ENCODE measurements around the gene KRT76.

The KRT76 gene

DNA sequence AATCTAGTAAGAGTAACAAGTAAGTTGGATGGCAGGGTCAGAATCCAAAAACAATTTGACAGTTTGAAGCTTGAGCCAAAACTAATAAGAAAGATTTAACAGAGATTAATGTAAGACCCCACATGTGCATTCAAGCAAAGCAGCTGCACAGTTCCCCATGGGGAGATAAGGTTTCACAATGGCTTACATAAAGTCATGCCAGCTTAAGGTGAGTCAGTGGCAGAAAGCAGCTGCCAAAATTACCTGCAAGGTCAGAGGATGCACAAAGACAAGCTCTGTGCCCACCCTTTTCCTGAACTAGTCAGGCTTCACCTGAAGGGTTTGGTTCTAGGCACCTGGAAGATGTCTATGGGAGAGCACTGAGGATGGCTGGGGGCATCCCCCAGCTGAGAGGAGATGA lies 37.2 kb downstream of the KRT76 start:
- TF ChIP-seq, protein P1, sequence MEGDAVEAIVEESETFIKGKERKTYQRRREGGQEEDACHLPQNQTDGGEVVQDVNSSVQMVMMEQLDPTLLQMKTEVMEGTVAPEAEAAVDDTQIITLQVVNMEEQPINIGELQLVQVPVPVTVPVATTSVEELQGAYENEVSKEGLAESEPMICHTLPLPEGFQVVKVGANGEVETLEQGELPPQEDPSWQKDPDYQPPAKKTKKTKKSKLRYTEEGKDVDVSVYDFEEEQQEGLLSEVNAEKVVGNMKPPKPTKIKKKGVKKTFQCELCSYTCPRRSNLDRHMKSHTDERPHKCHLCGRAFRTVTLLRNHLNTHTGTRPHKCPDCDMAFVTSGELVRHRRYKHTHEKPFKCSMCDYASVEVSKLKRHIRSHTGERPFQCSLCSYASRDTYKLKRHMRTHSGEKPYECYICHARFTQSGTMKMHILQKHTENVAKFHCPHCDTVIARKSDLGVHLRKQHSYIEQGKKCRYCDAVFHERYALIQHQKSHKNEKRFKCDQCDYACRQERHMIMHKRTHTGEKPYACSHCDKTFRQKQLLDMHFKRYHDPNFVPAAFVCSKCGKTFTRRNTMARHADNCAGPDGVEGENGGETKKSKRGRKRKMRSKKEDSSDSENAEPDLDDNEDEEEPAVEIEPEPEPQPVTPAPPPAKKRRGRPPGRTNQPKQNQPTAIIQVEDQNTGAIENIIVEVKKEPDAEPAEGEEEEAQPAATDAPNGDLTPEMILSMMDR (IDR thresholded peaks at IDR 0.05; ENCODE audit: low read depth, low read length): no peak
- in situ Hi-C loops (cut with HindIII; ENCODE audit: low sequenced_read_pairs): no loop called here
- no peak overlapping the region for H3K4me3 ChIP-seq (ENCODE audit: low read depth, low read length)
- no peak for DNase-seq (ENCODE audit: low read depth, low spot score)

DNA sequence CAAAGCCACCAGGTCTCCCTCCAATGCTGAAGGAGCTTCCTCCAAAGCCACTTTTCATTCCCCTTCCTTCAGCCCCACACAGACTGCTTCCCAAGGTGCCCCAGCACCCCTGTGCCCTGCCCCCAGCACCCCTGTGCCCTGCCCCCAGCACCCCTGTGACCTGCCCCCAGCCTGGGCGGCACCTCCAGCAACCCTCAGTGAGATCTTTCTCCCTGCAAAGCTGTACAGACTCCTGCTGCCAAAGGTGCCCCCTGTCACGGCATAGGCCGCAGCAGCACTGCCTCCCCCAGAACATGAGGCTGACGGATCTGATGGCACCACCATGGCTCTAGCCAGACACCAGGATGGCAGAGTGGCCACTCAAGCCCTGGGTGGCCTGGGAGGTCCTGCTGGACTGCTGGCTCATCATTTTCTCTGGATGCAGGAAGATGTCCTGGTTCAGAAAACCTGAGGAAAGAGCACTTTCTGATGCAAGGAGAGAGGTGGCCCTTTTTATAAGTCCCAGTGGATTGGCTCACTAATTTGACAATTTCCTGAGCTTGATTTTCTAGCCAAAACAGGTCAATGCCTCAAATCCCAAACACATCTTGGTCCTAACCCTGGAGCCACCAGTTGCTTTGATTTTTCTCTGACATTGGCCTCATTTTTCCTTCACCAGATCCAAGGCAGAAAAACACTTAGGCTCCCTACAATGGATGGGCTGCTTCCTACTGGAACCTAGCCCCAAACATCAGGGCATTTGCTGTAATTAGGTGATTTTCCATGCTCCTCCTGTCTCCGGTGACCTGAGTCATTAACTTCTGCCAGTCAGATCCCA lies 41.1 kb downstream of the KRT76 start:
- H3K4me3 ChIP-seq (ENCODE audit: low read depth, low read length): no peak overlapping the region
- TF ChIP-seq, protein P1 (IDR thresholded peaks at IDR 0.05; ENCODE audit: low read depth, low read length): no peak
- in situ Hi-C loops (cut with HindIII; ENCODE audit: low sequenced_read_pairs): no loop called here
- no peak for DNase-seq (ENCODE audit: low read depth, low spot score)

DNA sequence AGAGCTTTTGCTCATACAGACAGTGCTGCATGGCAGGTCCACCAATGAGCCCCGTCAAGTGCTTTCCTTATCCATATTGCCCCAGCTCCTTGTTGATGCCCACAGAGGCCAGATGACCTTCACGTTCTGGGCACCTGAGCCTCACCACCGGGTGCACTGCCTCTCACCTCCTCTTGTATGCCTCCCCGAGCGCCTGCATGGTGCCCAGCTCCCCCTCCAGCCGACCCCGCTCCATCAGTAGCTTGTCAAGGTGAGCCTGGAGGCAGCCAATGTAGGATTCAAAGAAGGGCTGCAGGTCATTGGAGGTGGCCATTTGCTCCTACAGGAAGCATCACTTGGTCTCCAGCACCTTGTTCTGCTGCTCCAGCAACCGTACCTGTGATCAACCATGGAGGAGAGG lies 42.0 kb downstream of the KRT76 start:
- no peak overlapping the region for H3K4me3 ChIP-seq (ENCODE audit: low read depth, low read length)
- DNase-seq (ENCODE audit: low read depth, low spot score): no peak
- TF ChIP-seq, protein P1 (IDR thresholded peaks at IDR 0.05; ENCODE audit: low read depth, low read length): no peak
- in situ Hi-C loops (cut with HindIII; ENCODE audit: low sequenced_read_pairs): no loop called here

DNA sequence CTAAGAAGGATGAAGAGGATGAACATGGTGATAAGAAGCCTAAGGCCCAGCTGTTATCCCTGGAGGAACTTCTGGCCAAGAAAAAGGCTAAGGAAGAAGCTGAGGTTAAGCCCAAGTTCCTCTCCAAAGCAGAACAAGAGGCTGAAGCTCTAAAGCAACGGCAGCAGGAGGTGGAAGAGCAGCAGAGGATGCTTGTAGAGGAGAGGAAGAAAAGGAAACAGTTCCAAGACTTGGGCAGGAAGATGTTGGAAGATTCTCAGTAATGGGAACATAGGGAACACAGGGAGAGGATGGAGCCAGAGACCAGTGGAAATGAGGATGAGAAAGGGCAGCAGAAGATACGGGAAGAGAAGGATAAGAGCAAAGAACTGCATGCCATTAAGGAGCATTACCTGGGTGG lies 46.4 kb downstream of the KRT76 start:
- no peak for DNase-seq (ENCODE audit: low read depth, low spot score)
- TF ChIP-seq, protein P1 (IDR thresholded peaks at IDR 0.05; ENCODE audit: low read depth, low read length): no peak
- in situ Hi-C loops (cut with HindIII; ENCODE audit: low sequenced_read_pairs): no loop called here
- no peak overlapping the region for H3K4me3 ChIP-seq (ENCODE audit: low read depth, low read length)

DNA sequence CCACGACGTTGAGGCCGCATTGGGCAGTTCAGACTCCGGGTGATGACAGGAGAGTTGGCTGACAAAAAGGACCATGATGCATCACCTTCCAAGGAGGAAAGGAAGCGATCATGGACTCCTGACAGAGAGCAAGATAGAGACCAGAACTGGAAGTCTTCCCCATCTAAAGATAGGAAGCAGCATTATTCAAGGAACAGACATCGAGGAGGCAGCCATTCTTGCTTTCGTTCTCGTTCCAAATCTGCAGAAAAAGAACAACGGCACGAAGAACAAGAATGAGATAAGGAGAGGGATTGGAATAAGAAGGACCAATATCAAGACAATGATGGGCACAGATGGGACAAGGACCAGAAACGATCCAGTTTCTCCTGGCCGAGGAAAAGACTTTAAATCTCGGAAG lies 46.8 kb downstream of the KRT76 start:
- no peak for DNase-seq (ENCODE audit: low read depth, low spot score)
- H3K4me3 ChIP-seq (ENCODE audit: low read depth, low read length): no peak overlapping the region
- in situ Hi-C loops (cut with HindIII; ENCODE audit: low sequenced_read_pairs): no loop called here
- TF ChIP-seq, protein P1 (IDR thresholded peaks at IDR 0.05; ENCODE audit: low read depth, low read length): no peak

DNA sequence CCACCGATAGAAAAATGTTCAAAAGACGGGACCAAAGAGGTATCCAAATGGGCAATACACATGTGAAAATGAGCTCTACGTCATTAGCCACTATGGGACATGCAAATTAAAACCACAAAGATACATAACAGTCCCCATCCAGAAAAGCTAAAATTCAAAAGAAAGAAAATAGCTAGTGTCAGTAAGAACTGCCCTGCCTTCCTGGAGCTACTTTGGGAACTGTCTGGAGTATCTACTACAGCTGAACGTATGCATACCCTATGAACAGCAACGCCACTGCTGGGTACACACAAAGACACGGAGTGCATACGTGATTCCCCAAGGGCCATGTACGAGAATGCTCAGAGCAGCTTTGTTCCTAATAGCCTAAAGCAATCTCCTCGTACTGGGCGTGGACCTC lies 48.0 kb downstream of the KRT76 start:
- no peak overlapping the region for H3K4me3 ChIP-seq (ENCODE audit: low read depth, low read length)
- in situ Hi-C loops (cut with HindIII; ENCODE audit: low sequenced_read_pairs): no loop called here
- DNase-seq (ENCODE audit: low read depth, low spot score): no peak
- TF ChIP-seq, protein P1 (IDR thresholded peaks at IDR 0.05; ENCODE audit: low read depth, low read length): no peak
